Small intestine (tissue), 7 donors: ENCODE measurements around the gene PYCARD. TPM values are rescaled to one million over a fixed set of nuclear protein-coding genes. Genes with fewer than 3 reads are reported as not detected.

Experiments used
- DNase-seq, 2 donors: peaks; one replicate each; pipeline versions ENCODE4 v3.0.0 to v3.0.0-alpha.2; 2013
- FAIRE-seq: peaks from 2 replicates; lab custom pipeline; 2012; peaks lifted over from hg19 to GRCh38; lab: Jason Lieb, UNC
- H3K27ac ChIP-seq, 3 donors: one replicate each; pipeline ENCODE4 v1.5.1; 2013; ENCODE audit warnings: low read length in 2 of 3, mild to moderate bottlenecking in 2 of 3, control low read depth in 1 of 3, inconsistent platforms in 1 of 3, low read depth in 1 of 3, moderate library complexity in 1 of 3
- H3K27me3 ChIP-seq, 3 donors: one replicate each; pipeline ENCODE4 v1.6.1; 2013; ENCODE audit warnings: low read length in 3 of 3, inconsistent platforms in 1 of 3; ENCODE audit not compliant: control insufficient read depth in 3 of 3, insufficient read depth in 3 of 3
- H3K36me3 ChIP-seq, 3 donors: one replicate each; pipeline ENCODE4 v1.6.1; 2013; ENCODE audit warnings: low read length in 3 of 3, inconsistent platforms in 1 of 3, low read depth in 1 of 3, mild to moderate bottlenecking in 1 of 3, moderate library complexity in 1 of 3; ENCODE audit not compliant: control insufficient read depth in 3 of 3, insufficient read depth in 2 of 3
- H3K4me1 ChIP-seq, 3 donors: one replicate each; pipeline ENCODE4 v1.6.1; 2013; ENCODE audit warnings: low read length in 2 of 3, inconsistent platforms in 1 of 3, low read depth in 1 of 3, mild to moderate bottlenecking in 1 of 3, moderate library complexity in 1 of 3; ENCODE audit not compliant: control insufficient read depth in 3 of 3, insufficient read depth in 2 of 3
- H3K4me3 ChIP-seq, 3 donors: one replicate each; pipeline ENCODE4 v1.5.1; 2013; ENCODE audit warnings: low read length in 3 of 3, control low read depth in 1 of 3, inconsistent platforms in 1 of 3, low read depth in 1 of 3, mild to moderate bottlenecking in 1 of 3, moderate library complexity in 1 of 3
- H3K9me3 ChIP-seq, 2 donors: one replicate each; pipeline ENCODE4 v1.6.1; 2013; ENCODE audit warnings: low read depth in 1 of 2, low read length in 1 of 2; ENCODE audit not compliant: control insufficient read depth in 2 of 2, insufficient read depth in 1 of 2
- WGBS, 3 donors: extraction: QIAGEN DNeasy Blood & Tissue Kit; methylation state at CpG; one replicate each; pipeline ENCODE4 v1.1.7; 2013; 5-methylcytosine and 5-hydroxymethylcytosine counted together
- polyA plus RNA-seq, 4 donors: library from polyadenylated mRNA; stranded (reverse) in 3 of 4; unstranded in 1 of 4; fragments of 200-250 nt in 3 of 4; fragments of 120-200 nt in 1 of 4; gene quantifications; one replicate each; pipeline versions ENCODE4 v1.2.1 to v1.2.3, GENCODE V29; 2013
- donor health status: healthy with polysubstance abuse.
- donor health status: control.
- donor health status: control.
- donor health status: Bipolar disorder and iron deficiency.
- donor health status: healthy.

PYCARD gene
- polyA plus RNA-seq, 4 donors, result 47.1 to 247 (median 170) TPM

DNA sequence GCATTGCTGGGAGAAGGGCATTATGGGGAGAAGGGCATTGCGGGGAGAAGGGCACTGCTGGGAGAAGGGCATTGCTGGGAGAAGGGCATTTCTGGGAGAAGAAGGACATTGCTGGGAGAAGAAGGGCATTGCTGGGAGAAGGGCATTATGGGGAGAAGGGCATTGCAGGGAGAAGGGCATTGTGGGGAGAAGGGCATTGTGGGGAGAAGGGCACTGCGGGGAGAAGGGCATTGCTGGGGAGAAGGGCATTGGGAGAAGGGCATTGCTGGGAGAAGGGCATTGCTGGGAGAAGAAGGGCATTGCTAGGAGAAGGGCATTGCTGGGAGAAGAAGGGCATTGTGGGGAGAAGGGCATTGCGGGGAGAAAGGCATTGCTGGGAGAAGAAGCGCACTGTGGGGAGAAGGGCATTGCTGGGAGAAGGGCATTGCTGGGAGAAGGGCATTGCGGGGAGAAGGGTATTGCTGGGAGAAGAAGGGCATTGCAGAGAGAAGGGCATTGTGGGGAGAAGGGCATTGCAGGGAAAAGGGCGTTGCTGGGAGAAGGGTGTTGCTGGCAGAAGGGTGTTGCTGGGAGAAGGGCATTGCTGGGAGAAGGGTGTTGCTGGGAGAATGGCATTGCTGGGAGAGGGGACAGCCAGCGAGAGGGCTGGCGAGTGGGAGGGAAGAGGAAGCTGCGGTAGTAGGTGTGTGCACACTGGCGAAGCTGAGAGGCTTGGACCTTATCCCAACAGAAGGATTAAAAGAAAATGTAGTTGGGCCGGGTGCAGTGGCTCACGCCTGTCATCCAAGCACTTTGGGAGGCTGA is 19.0 kb upstream of the PYCARD start:
- 36 to 68% (median 62%) methylated on average over 11 to 12 of the region's 12 CpGs for WGBS, 3 donors
- peak in 1 of 2 donors; percentile 68 for DNase-seq
- H3K9me3 ChIP-seq, result no peaks in the 10 kb centered on the region
- no peaks in the 10 kb centered on the region for H3K36me3 ChIP-seq
- no peak overlapping the region for H3K4me3 ChIP-seq
- no peak for FAIRE-seq
- peaks cover 0 to 6% (median 0%) of the 10 kb centered on the region in 3 donors for H3K4me1 ChIP-seq
- H3K27me3 ChIP-seq, result peaks cover 0 to 19% (median 11%) of the 10 kb centered on the region in 3 donors
- no peak overlapping the region for H3K27ac ChIP-seq

DNA sequence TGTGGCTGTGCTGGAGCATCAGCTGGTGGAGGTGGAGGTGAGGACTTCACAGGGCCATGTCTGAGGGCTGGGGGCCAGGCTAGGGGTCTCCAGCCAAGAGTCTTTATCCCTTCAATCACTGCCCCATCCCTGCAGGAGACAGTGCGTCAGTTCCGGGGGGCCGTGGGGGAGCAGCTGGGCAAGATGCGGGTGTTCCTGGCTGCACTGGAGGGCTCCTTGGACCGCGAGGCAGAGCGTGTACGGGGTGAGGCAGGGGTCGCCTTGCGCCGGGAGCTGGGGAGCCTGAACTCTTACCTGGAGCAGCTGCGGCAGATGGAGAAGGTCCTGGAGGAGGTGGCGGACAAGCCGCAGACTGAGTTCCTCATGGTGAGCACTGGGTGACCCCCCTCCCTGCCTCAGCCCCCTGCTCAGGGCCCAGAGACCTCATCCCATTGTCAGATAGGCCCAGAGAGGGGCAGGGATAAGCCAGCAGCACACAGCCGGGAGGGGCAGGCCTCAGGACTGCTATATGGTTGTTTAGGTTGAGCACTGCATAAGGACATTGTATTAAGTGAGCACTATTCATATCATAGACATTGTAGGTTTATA is 16.7 kb upstream of the PYCARD start:
- WGBS, 3 donors, result 84 to 90% (median 88%) methylated on average over 15 of the region's 15 CpGs
- H3K4me1 ChIP-seq, result peaks cover 0 to 22% (median 0%) of the 10 kb centered on the region in 3 donors
- H3K4me3 ChIP-seq, result no peak overlapping the region
- DNase-seq (no peak), FAIRE-seq (no peak)
- H3K27me3 ChIP-seq, result peaks cover 0 to 34% (median 13%) of the 10 kb centered on the region in 3 donors
- H3K27ac ChIP-seq, result no peak overlapping the region
- no peaks in the 10 kb centered on the region for H3K36me3 ChIP-seq
- no peaks in the 10 kb centered on the region for H3K9me3 ChIP-seq

DNA sequence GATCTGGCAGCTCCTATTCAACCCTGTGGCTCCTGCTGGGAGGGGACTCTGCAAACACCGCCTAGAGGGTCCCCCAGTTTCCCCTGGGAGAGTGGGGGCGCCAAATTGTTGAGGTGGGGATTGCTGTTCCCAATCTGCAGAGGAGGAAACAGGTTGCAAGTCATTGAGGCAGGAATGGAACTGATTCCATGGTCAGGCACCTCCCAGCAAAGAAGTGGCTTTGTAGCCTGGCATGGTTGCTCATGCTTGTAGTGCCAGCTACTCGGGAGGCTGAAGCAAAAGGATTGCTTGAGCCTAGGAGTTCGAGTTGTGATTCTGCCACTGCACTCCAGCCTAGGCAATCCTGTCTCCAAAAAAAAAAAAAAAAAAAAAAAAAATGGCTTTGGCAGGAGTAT is 14.6 kb upstream of the PYCARD start:
- H3K9me3 ChIP-seq, result no peaks in the 10 kb centered on the region
- peaks cover 0 to 34% (median 13%) of the 10 kb centered on the region in 3 donors for H3K27me3 ChIP-seq
- H3K4me1 ChIP-seq, result peaks cover 0 to 17% (median 0%) of the 10 kb centered on the region in 3 donors
- DNase-seq, result no peak
- H3K27ac ChIP-seq, result no peak overlapping the region
- no peaks in the 10 kb centered on the region for H3K36me3 ChIP-seq
- H3K4me3 ChIP-seq, result no peak overlapping the region
- 14 to 26% (median 14%) methylated on average over 4 of the region's 4 CpGs for WGBS, 3 donors
- no peak for FAIRE-seq

DNA sequence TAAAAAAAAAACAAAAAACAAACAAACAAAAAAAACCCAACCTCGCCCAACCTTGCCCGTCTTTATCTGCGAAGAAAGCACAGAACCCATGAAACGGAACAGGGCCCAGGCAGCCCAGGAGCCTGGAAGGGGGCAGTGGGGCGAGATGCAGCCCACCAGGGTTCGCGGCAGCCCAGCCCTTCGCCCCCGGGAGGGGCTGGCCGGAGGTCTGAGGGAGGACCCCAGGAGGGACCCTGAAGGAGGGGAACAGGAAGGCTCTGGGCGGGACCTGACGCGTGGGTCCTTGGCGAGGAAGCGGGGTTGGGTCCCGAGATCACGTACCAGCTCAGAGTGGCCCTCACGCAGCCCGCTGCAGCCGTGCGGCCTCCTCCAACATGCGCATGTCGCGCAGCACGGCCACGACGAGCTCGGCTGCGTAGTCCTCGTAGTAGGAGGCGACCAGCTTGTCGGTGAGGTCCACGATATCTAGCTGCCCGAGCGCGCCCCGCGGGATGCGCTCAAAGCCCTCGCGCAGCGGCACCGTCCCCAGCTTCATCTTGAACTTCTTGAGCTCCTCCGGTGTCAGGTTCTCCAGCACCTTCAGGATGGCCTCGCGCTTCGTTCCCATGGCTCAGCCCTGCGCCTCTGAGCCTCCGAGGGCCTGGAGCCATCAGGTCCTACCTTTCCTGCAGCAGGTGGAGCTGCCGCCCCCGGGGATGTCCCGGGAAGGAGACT is 14.0 kb upstream of the PYCARD start, which contains the start of gene PYDC1:
Gene PYDC1 (minus strand): TSS at position 714 of the 714 bp plus-strand sequence. CDS start 107 bp downstream, at position 607.
- H3K27me3 ChIP-seq, result peaks cover 0 to 31% (median 13%) of the 10 kb centered on the region in 3 donors
- H3K4me3 ChIP-seq, result peak within 1 kb of the TSS in 2 of 3 donors; percentile 35 to 47
- peaks cover 0 to 17% (median 0%) of the 10 kb centered on the region in 3 donors for H3K4me1 ChIP-seq
- FAIRE-seq (no peak), DNase-seq (peak in 1 of 2 donors; percentile 48)
- H3K9me3 ChIP-seq, result no peaks in the 10 kb centered on the region
- H3K36me3 ChIP-seq, result no peaks in the 10 kb centered on the region
- WGBS, 3 donors, result 6 to 7% (median 6%) methylated on average over 41 to 52 of the region's 52 CpGs
- H3K27ac ChIP-seq, result no peak within 1 kb of the TSS

DNA sequence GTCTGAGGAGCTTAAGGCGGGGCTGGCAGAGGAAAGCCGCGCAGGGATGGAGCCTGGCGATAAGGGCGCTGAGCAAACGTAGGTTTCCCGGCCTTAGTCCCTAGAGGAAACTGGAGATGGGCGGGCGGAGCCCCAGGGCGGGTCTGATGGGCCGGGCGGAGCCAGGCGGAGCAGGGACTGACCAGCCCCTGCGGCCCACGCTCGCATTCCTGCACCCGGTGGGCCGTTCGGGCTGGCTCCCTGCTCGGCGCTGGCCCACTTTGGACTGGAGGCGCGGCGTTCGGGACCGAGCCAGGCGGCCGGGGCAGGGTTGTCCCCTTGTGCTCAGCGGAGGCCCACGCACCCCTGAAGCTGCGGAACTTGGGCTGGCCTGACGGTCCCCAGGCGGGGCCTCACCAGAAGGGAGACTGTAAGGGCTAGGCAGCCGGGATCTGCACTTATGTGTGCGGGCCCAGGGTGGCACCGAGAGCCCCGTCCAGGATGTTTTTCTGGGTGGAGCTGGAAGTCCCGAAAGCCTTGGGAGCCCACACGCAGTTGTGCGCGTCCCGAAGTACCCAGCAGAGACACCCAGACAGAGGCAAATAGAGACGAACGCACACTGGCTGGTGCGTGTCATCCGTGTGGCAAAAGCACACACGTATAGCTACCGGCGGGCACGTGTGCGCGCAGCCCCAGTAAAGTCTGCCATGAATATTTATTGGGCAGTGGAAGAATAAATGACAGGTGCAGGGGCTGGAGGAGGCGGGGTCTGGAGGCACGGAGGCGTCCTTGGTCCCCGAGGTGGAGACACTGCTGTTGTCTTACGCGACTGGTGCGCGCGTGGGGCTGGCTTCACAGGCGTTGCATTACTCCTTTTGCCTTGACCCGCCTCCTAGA is 13.0 kb upstream of the PYCARD start:
- peaks cover 0 to 30% (median 13%) of the 10 kb centered on the region in 3 donors for H3K27me3 ChIP-seq
- peaks cover 0 to 17% (median 0%) of the 10 kb centered on the region in 3 donors for H3K4me1 ChIP-seq
- FAIRE-seq (no peak), DNase-seq (peak; percentile 59 to 76)
- H3K36me3 ChIP-seq, result no peaks in the 10 kb centered on the region
- H3K27ac ChIP-seq, result no peak overlapping the region
- H3K9me3 ChIP-seq, result no peaks in the 10 kb centered on the region
- 1 to 2% (median 2%) methylated on average over 61 to 63 of the region's 63 CpGs for WGBS, 3 donors
- peak overlapping the region in 2 of 3 donors; percentile 35 to 47 for H3K4me3 ChIP-seq

DNA sequence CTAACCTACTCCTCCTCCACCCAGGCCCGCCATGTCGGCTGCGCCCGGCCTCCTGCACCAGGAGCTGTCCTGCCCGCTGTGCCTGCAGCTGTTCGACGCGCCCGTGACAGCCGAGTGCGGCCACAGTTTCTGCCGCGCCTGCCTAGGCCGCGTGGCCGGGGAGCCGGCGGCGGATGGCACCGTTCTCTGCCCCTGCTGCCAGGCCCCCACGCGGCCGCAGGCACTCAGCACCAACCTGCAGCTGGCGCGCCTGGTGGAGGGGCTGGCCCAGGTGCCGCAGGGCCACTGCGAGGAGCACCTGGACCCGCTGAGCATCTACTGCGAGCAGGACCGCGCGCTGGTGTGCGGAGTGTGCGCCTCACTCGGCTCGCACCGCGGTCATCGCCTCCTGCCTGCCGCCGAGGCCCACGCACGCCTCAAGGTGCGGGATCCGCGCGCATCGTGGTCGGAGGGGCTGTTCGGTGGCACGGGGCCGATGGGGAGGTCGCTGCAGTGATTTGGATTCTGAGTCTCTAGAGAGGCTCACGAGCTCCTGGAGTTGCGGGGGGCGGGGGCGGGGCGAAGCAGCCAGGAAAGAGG is 12.2 kb upstream of the PYCARD start:
- Histone ChIP-seq H3K36me3 (no peaks in the 10 kb centered on the region), H3K4me3 (peak overlapping the region in 2 of 3 donors; percentile 35 to 47), H3K9me3 (no peaks in the 10 kb centered on the region), H3K27me3 (peaks cover 0 to 30% (median 13%) of the 10 kb centered on the region in 3 donors), H3K27ac (no peak overlapping the region), H3K4me1 (peaks cover 0 to 17% (median 0%) of the 10 kb centered on the region in 3 donors)
- 16 to 24% (median 24%) methylated on average over 34 to 58 of the region's 58 CpGs for WGBS, 3 donors
- no peak for DNase-seq
- FAIRE-seq, result no peak

DNA sequence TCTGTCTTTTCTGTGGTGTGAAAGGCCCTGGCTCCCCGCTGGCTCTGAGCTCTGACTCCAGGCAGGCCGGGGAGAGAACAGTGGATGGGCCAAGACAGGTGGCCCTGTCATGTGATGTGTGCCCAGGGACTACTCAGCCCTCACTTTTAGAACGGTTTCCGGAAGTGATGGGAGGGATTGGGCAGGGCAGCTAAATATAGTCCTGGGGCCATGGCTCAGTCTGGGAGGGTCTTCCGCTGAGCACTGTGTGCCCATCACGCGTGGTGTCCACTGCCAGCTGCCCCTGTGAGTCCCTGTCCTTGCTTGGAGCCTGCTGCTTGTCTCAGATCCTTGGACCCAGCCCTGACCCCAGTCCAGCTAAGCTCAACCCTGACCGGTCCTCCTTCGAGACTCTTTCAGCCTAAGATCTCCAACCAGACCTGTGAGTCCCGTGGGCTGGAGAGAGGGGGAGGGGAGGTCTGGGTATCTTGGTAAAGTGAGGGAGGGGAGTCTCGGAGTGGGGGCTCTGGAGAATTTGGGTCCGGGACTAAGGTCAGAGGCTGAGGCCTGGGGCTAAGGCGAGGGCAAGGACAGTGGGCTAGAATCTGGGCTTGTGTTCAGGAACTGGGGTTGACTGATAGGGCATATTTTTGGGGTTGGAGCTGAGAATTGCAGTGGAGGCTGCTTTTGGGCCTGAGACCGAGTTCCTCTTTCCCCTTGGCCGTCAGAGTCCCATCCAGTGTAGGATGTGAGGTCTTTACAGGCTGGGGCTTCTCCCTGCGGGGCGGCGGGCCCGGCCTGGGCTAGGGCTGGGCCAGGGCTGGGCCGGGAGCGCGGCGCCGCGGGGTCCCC is 11.5 kb upstream of the PYCARD start, which contains the start of gene TRIM72:
Gene TRIM72 (plus strand): TSS at position 243 of the 831 bp plus-strand sequence. CDS start 620 bp downstream, outside the sequence.
- H3K36me3 ChIP-seq, result no peaks in the 10 kb centered on the region
- no peak within 1 kb of the TSS for H3K27ac ChIP-seq
- H3K4me3 ChIP-seq, result peak within 1 kb of the TSS in 1 of 3 donors; percentile 35
- H3K4me1 ChIP-seq, result peaks cover 0 to 17% (median 0%) of the 10 kb centered on the region in 3 donors
- DNase-seq (no peak), FAIRE-seq (no peak)
- 72 to 91% (median 83%) methylated on average over 16 to 25 of the region's 25 CpGs for WGBS, 3 donors
- H3K9me3 ChIP-seq, result no peaks in the 10 kb centered on the region
- peaks cover 0 to 30% (median 13%) of the 10 kb centered on the region in 3 donors for H3K27me3 ChIP-seq
